Lower lobe of right lung (tissue), 2 donors: ENCODE results near the gene CYLD. TPM values are rescaled to one million over a fixed set of nuclear protein-coding genes. Genes with fewer than 3 reads are reported as not detected.

Source experiments
- ATAC-seq, 2 donors: fragments of 200-7000 bp; cut with Tn5 transposase; one replicate each; pipeline ENCODE4 v1.9.1; 2020 to 2022; ENCODE audit warnings: mild to moderate bottlenecking in 2 of 2, moderate library complexity in 2 of 2
- DNase-seq: peaks from one replicate; pipeline ENCODE4 v3.0.0-alpha.2; 2020
- H3K27ac ChIP-seq: fragments of 200-600 bp; one replicate; pipeline ENCODE4 v1.8.0; 2022
- H3K27me3 ChIP-seq: fragments of 200-600 bp; one replicate; pipeline ENCODE4 v1.8.0; 2022; ENCODE audit warnings: low read depth
- H3K36me3 ChIP-seq: fragments of 200-600 bp; one replicate; pipeline ENCODE4 v1.8.0; 2022; ENCODE audit warnings: mild to moderate bottlenecking
- H3K4me1 ChIP-seq: fragments of 200-600 bp; one replicate; pipeline ENCODE4 v1.8.0; 2022
- H3K4me3 ChIP-seq: fragments of 200-600 bp; one replicate; pipeline ENCODE4 v1.8.0; 2022; ENCODE audit warnings: mild to moderate bottlenecking
- H3K9me3 ChIP-seq: fragments of 200-600 bp; one replicate; pipeline ENCODE4 v1.8.0; 2022
- intact Hi-C: fragments of 100-400 bp; cut with DNase I; formaldehyde crosslinking; loops from one replicate; pipeline ENCODE4 v1.11.0; 2022
- total RNA-seq: library from RNA; stranded (reverse); fragmentation: NEBNext Ultra II Directional; extraction: Animal tissue kit (Norgen Biotek cat#: 25700); gene quantifications from one replicate; pipeline ENCODE4 v1.2.1, GENCODE V29; 2021
- TF ChIP-seq, protein P1 (sequence below): fragments of 200-600 bp; IDR thresholded peaks from one replicate; pipeline ENCODE4 v1.8.0; 2022; ENCODE audit warnings: antibody characterized with exemption, mild to moderate bottlenecking
- donor health status: DM: no; HTN: yes; CAD: no; lungs with severe emphysema.

Gene CYLD
- total RNA-seq, 1 donor from 2014 or later: 45.8 TPM

DNA sequence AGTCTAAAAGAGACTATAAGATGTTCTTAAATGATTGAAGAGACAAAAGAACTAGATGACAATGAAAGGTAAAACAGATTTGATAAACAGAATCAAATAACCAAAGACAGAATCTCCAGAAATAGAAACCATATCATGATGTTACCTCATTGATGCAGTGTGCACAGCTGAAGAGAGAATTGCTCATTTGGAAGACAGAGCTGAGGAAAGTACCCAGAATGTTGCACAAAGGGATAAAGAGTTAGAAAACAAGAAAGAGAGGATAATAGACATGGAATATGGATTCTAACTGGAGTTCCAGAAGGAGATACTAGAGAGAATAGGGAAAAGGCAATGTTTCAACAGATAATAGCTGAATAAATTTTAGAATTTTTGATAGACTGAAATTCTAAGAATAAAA lies 47.9 kb downstream of the CYLD start:
- no peak for ATAC-seq
- peaks cover 74% of the 10 kb centered on the region for H3K36me3 ChIP-seq
- no peaks in the 10 kb centered on the region for H3K27me3 ChIP-seq
- intact Hi-C loops: no loop called here
- H3K4me3 ChIP-seq: no peak overlapping the region
- no peak overlapping the region for H3K27ac ChIP-seq
- TF ChIP-seq, protein P1, sequence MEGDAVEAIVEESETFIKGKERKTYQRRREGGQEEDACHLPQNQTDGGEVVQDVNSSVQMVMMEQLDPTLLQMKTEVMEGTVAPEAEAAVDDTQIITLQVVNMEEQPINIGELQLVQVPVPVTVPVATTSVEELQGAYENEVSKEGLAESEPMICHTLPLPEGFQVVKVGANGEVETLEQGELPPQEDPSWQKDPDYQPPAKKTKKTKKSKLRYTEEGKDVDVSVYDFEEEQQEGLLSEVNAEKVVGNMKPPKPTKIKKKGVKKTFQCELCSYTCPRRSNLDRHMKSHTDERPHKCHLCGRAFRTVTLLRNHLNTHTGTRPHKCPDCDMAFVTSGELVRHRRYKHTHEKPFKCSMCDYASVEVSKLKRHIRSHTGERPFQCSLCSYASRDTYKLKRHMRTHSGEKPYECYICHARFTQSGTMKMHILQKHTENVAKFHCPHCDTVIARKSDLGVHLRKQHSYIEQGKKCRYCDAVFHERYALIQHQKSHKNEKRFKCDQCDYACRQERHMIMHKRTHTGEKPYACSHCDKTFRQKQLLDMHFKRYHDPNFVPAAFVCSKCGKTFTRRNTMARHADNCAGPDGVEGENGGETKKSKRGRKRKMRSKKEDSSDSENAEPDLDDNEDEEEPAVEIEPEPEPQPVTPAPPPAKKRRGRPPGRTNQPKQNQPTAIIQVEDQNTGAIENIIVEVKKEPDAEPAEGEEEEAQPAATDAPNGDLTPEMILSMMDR: no peak
- no peaks in the 10 kb centered on the region for H3K9me3 ChIP-seq
- H3K4me1 ChIP-seq: no peaks in the 10 kb centered on the region
- DNase-seq: no peak

DNA sequence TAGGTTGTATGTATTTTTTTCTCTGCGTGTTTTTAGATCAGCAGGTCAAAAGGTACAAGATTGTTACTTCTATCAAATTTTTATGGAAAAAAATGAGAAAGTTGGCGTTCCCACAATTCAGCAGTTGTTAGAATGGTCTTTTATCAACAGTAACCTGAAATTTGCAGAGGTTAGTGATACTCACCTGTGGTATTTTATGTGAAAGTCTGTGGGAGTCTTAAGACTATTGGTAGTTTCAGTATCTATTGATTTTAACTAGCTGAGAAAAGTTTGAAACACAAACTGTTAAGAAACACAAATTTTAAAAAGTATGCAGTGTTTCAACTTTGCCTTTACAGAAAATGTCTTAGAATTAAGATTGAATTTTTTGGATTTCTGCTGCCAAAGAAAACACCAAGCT lies 49.6 kb downstream of the CYLD start:
- TF ChIP-seq, protein P1: no peak
- Histone ChIP-seq H3K4me3 (no peak overlapping the region), H3K27ac (no peak overlapping the region), H3K36me3 (peaks cover 76% of the 10 kb centered on the region), H3K4me1 (no peaks in the 10 kb centered on the region), H3K27me3 (no peaks in the 10 kb centered on the region), H3K9me3 (no peaks in the 10 kb centered on the region)
- intact Hi-C loops: no loop called here
- ATAC-seq: no peak
- DNase-seq: no peak

DNA sequence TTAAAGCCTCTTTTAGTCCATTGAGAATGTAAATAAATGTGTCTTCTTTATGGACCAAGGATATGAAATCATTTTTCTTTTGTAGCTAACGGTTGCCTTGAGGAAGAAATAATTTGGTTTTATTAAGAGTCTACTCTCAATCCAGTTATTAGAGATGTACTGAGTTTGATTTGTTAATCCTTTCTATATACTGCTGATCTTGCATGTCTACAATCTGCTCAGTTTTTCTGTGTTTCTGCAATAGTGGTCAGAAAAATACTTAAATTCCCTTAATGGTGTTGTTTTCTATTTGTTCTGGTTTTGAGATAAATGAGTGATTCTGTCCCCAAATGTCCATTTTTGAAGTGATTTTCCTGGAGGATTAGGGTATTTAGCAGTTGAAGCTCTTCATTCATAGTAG lies 54.9 kb downstream of the CYLD start:
- ATAC-seq (no peak), DNase-seq (no peak)
- intact Hi-C loops: no loop called here
- no peak overlapping the region for H3K27ac ChIP-seq
- no peak overlapping the region for H3K4me3 ChIP-seq
- H3K4me1 ChIP-seq: no peaks in the 10 kb centered on the region
- H3K27me3 ChIP-seq: no peaks in the 10 kb centered on the region
- peaks cover 66% of the 10 kb centered on the region for H3K36me3 ChIP-seq
- TF ChIP-seq, protein P1: no peak
- H3K9me3 ChIP-seq: no peaks in the 10 kb centered on the region

DNA sequence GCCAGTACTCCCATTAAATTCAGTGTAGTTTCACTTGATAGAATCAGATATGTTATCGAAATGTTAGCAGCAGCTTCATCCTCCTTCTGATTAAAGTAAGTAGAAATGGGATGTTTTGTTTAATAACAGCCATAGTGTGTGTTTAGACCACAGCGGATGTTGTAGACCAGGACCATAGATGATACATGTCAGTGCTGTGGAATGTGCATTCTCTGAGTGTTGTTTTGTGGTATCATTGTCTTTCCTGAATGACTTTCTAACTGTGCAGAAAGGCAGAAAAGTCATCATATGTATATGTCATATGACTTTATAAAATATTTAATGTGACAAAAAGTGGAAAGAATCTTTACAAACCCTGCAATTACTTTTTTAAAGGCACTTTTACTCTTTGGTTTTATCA lies 55.6 kb downstream of the CYLD start:
- H3K36me3 ChIP-seq: peaks cover 61% of the 10 kb centered on the region

DNA sequence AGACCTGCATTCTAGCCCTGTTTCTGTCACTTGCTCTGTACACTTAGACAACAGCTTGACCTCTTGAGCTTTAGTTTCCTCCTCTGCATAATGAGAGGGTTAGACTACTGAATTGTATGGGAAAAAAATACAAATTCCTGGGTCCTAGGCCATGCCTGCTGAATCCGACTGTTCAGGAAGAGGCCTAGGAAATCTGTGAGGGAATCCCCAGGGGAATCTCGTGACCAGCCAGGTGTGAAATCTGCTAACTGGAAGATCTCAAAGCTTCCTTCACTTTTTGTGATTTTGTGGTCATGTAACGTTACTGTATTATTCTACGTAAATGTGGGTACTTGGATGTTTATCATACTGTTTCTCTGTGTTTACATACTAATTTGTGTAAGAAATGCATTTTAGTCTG lies 58.2 kb downstream of the CYLD start:
- intact Hi-C loops: no loop called here
- Histone ChIP-seq H3K36me3 (peaks cover 34% of the 10 kb centered on the region), H3K27ac (no peak overlapping the region), H3K4me3 (no peak overlapping the region), H3K4me1 (no peaks in the 10 kb centered on the region), H3K9me3 (no peaks in the 10 kb centered on the region), H3K27me3 (no peaks in the 10 kb centered on the region)
- ATAC-seq (no peak), DNase-seq (no peak)
- TF ChIP-seq, protein P1: no peak

More for the DNA sequence above, 55.6 kb downstream of the CYLD start:
- intact Hi-C loops: no loop called here
- Histone ChIP-seq H3K27me3 (no peaks in the 10 kb centered on the region), H3K4me3 (no peak overlapping the region), H3K4me1 (no peaks in the 10 kb centered on the region), H3K9me3 (no peaks in the 10 kb centered on the region), H3K27ac (no peak overlapping the region)
- TF ChIP-seq, protein P1: no peak
- ATAC-seq (no peak), DNase-seq (no peak)

DNA sequence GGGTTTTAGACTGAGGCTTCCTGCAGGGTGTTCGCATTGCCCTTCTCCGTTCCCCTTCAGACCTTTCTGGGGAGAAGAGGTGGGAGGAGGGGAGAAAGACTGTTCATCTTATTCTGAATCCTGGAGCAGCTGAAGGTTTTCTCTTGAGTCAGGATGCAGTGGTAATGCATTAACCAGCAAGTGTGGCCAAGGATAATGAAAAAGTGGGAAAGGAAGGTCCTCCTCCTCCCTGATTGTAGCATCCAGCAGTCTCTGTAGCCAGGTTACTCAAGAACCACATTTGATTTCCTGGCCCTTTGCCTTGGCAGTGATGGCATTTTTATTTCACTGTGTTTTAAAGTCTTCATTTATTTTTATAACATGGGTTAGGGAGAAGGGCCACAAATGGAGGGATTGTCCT lies 59.1 kb downstream of the CYLD start:
- no peaks in the 10 kb centered on the region for H3K9me3 ChIP-seq
- H3K4me1 ChIP-seq: peaks cover 3% of the 10 kb centered on the region
- no peaks in the 10 kb centered on the region for H3K27me3 ChIP-seq
- no peak overlapping the region for H3K27ac ChIP-seq
- H3K4me3 ChIP-seq: no peak overlapping the region
- intact Hi-C loops: no loop called here
- TF ChIP-seq, protein P1: no peak
- peaks cover 25% of the 10 kb centered on the region for H3K36me3 ChIP-seq
- DNase-seq (no peak), ATAC-seq (no peak)
